Hepatocyte (in vitro differentiated cells): ENCODE measurements around the gene TMEM184B.

Experiments
- CTCF ChIP-seq: fragments of 200-600 bp; sonication (generic); IDR thresholded peaks from 2 replicates; pipeline ENCODE4 v1.5.1; 2016; ENCODE audit warnings: antibody characterized with exemption, mild to moderate bottlenecking; ENCODE audit not compliant: poor library complexity
- EZH2phosphoT487 ChIP-seq: fragments of 200-600 bp; sonication (generic); IDR thresholded peaks from one replicate; pipeline ENCODE4 v1.6.1; 2018; ENCODE audit warnings: antibody characterized with exemption, mild to moderate bottlenecking, low read depth, moderate library complexity; ENCODE audit not compliant: unreplicated experiment, severe bottlenecking

- TF ChIP-seq EZH2phosphoT487 (no peak), CTCF (no peak)
Observed at GRCh38 chr22:38238519-38239071, 34.2 kb downstream of the TMEM184B start.
